NCI-H1105 treated with DMSO at 0.1 percent for 48 hours (cell line): ENCODE measurements around the gene LRCH4.
"Not testable (repeated sequence)": the region's sequence is repeated elsewhere in the genome, so short reads cannot be mapped to it uniquely, and the experiment has no call there.

Experiments
- DNase-seq: peaks from one replicate; lab custom pipeline; 2025; lab: John Stamatoyannopoulos, UW

LRCH4 gene

GRCh38 chr7:100544967-100545359 is 41.0 kb downstream of the LRCH4 start:
- DNase-seq = no peak

GRCh38 chr7:100544386-100544785 is 41.5 kb downstream of the LRCH4 start:
- no peak for DNase-seq

GRCh38 chr7:100543586-100543985 is 42.3 kb downstream of the LRCH4 start:
- DNase-seq = no peak

- DNase-seq = not testable (repeated sequence)
Measured at GRCh38 chr7:100541309-100541708, 44.6 kb downstream of the LRCH4 start.

- no peak for DNase-seq
Measured at GRCh38 chr7:100540073-100540723, 45.7 kb downstream of the LRCH4 start.

- no peak for DNase-seq
Measured at GRCh38 chr7:100539436-100540006, 46.4 kb downstream of the LRCH4 start.

- DNase-seq = peak; percentile 99
Measured at GRCh38 chr7:100538654-100539435, 47.1 kb downstream of the LRCH4 start, which contains the start of gene AGFG2. AGFG2 (plus strand) TSS chr7:100539203; CDS start chr7:100539347, 144 bp downstream.

GRCh38 chr7:100538348-100538653 is 47.6 kb downstream of the LRCH4 start:
- DNase-seq = no peak

- DNase-seq = not testable (repeated sequence)
Measured at GRCh38 chr7:100536695-100537094, 49.2 kb downstream of the LRCH4 start.

- DNase-seq = not testable (repeated sequence)
Measured at GRCh38 chr7:100535982-100536381, 49.9 kb downstream of the LRCH4 start.

- no peak for DNase-seq
Measured at GRCh38 chr7:100532165-100533022, 53.5 kb downstream of the LRCH4 start.

GRCh38 chr7:100528108-100528866 is 57.6 kb downstream of the LRCH4 start:
- not testable (repeated sequence) for DNase-seq
